Heart left ventricle (tissue), 16 donors: ENCODE measurements around the gene C1orf116. TPM values are rescaled to one million over a fixed set of nuclear protein-coding genes. Genes with fewer than 3 reads are reported as not detected.

Experiments
- ATAC-seq, 4 donors: fragments of 200-7000 bp; cut with Tn5 transposase; one replicate each; pipeline ENCODE4 v1.9.1; 2020 to 2022; ENCODE audit warnings: moderate library complexity in 4 of 4, mild to moderate bottlenecking in 3 of 4, moderate number of reproducible peaks in 1 of 4
- DNase-seq, 5 donors: peaks; one replicate each; pipeline ENCODE4 v3.0.0-alpha.2; 2020
- H3K27ac ChIP-seq, 12 donors: fragments of 200-600 bp; sonication (generic) in 4 of 12; one replicate each; pipeline versions ENCODE4 v1.5.0 to v1.8.0; 2016 to 2022; ENCODE audit warnings: mild to moderate bottlenecking in 2 of 12
- H3K27me3 ChIP-seq, 9 donors: fragments of 200-600 bp; sonication (generic) in 2 of 9; one replicate each; pipeline versions ENCODE4 v1.5.1 to v1.8.0; 2016 to 2022; ENCODE audit warnings: mild to moderate bottlenecking in 3 of 9
- H3K36me3 ChIP-seq, 9 donors: fragments of 200-600 bp; sonication (generic) in 2 of 9; one replicate each; pipeline versions ENCODE4 v1.5.0 to v1.8.0; 2018 to 2022; ENCODE audit warnings: mild to moderate bottlenecking in 2 of 9
- H3K4me1 ChIP-seq, 12 donors: fragments of 200-600 bp; sonication (generic) in 4 of 12; one replicate each; pipeline versions ENCODE4 v1.5.0 to v1.8.0; 2016 to 2022; ENCODE audit warnings: mild to moderate bottlenecking in 3 of 12
- H3K4me3 ChIP-seq, 12 donors: fragments of 200-600 bp; sonication (generic) in 4 of 12; one replicate each; pipeline versions ENCODE4 v1.5.0 to v1.8.0; 2017 to 2022; ENCODE audit warnings: mild to moderate bottlenecking in 9 of 12, moderate library complexity in 4 of 12
- H3K9me3 ChIP-seq, 12 donors: fragments of 200-600 bp; sonication (generic) in 4 of 12; one replicate each; pipeline versions ENCODE4 v1.5.0 to v1.8.0; 2016 to 2022; ENCODE audit warnings: mild to moderate bottlenecking in 1 of 12
- CTCF ChIP-seq, 12 donors: fragments of 200-600 bp; sonication (generic) in 4 of 12; IDR thresholded peaks; one replicate each; pipeline versions ENCODE4 v1.5.0 to v1.8.0; 2018 to 2022; ENCODE audit warnings: antibody characterized with exemption in 12 of 12, mild to moderate bottlenecking in 5 of 12
- POLR2A ChIP-seq, 2 donors: fragments of 450-650 bp; IDR thresholded peaks; one replicate each; pipeline ENCODE4 v1.6.1; 2017; ENCODE audit warnings: antibody characterized with exemption in 2 of 2, mild to moderate bottlenecking in 2 of 2, moderate library complexity in 2 of 2
- WGBS, 4 donors: extraction: QIAGEN DNeasy Blood & Tissue Kit in 2 of 4; methylation state at CpG; one replicate each; pipeline versions ENCODE4 v1.1.5 to v1.1.7; 2013 to 2018; 5-methylcytosine and 5-hydroxymethylcytosine counted together
- intact Hi-C, 10 donors: fragments of 100-400 bp; cut with DNase I; formaldehyde crosslinking; loops; one replicate each; pipeline versions ENCODE4 v1.11.1 to v1.14.2; 2022
- polyA plus RNA-seq, 2 donors: library from polyadenylated mRNA; stranded (reverse); fragments of 200-250 nt; gene quantifications; one replicate each; pipeline ENCODE4 v1.2.3, GENCODE V29; 2013
- total RNA-seq, 9 donors: library from RNA; depleted of rRNA in 2 of 9; stranded (reverse); fragments of >200 nt in 2 of 9; fragmentation: NEBNext Ultra II Directional in 3 of 9; extraction: Animal tissue kit (Norgen Biotek cat#: 25700) in 3 of 9; gene quantifications; one replicate each; pipeline versions ENCODE4 v1.1.0 to v1.2.4, GENCODE V29; 2016 to 2023
- donor health status: ischemic (EF 13 %, LVEDD 7.1; RV severe dilation, severe dysfunction).
- donor health status: healthy with polysubstance abuse.
- donor health status: DM: no; HTN: yes; CAD: no.
- donor health status: DM: no; HTN: no; CAD: no.
- donor health status: ischemic (EF 25% LVEDD 6.9; RV normal size, moderate dysfunction).
- donor health status: ischemic (EF 25% LVEDD 5.7; RV mildly dilated, moderate dysfunction).
- donor health status: healthy.
- donor health status: DM: yes; HTN: yes; CAD: no.
- donor health status: ischemic (EF 35%, LVEDD 5.7; RV mildly dilated, moderate dysfunction).
- donor health status: nonischemic (EF 11% LVEDD 7.7; RV severe dilation, severe dysfunction).
- donor health status: DM: yes; HTN: yes; CAD: no.
- donor health status: PGD.
- donor health status: ischemic (EF 29% LVEDD 5.4; RV normal size, mild dysfunction).
- donor health status: nonischemic (EF 23%, LVEDD 6.1; RV moderate dilation, normal function).

C1orf116 gene
- total and polyA plus RNA-seq, 11 donors = 0.08 to 3.3 (median 0.60) TPM

- Histone ChIP-seq H3K4me3 (no peak overlapping the region), H3K27me3 (peaks cover 0 to 5% (median 0%) of the 10 kb centered on the region in 9 donors), H3K4me1 (peaks cover 0 to 4% (median 0%) of the 10 kb centered on the region in 12 donors), H3K36me3 (no peaks in the 10 kb centered on the region), H3K27ac (no peak overlapping the region), H3K9me3 (no peaks in the 10 kb centered on the region)
- ATAC-seq (no peak), DNase-seq (no peak)
- intact Hi-C loops = no loop called here
- WGBS, 4 donors = 58 to 62% (median 60%) methylated on average over 5 of the region's 5 CpGs
- TF ChIP-seq POLR2A (IDR thresholded peaks at IDR 0.05) = no peak
- TF ChIP-seq CTCF (IDR thresholded peaks at IDR 0.05) = no peak
These were observed 31.8 kb downstream of the C1orf116 start for GRCh38 chr1:207000651-207001291.

DNA sequence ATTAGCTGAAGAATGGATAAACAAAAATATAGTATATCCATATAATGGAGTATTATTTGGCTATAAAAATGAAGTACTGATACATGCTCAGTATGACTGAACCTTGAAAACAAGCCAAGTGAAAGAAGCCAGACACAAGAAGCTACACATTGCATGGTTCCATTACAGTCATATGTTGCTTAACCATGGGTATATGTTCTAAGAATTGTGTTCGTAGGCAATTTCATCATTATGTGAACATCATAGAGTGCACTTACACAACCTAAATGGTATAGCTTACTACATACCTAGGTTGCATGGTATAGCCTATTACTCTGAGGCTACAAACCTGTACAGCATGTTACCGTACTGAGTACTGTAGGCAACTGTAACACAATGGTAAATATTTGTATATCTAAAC lies 33.7 kb downstream of the C1orf116 start:
- intact Hi-C loops = no loop called here

GRCh38 chr1:206992790-206993189 lies 39.8 kb downstream of the C1orf116 start:
- intact Hi-C loops = no loop called here
- no peak for TF ChIP-seq POLR2A (IDR thresholded peaks at IDR 0.05)
- no peak for TF ChIP-seq CTCF (IDR thresholded peaks at IDR 0.05)
- ATAC-seq = no peak

More for the DNA sequence above, 33.7 kb downstream of the C1orf116 start:
- Histone ChIP-seq H3K27ac (no peak overlapping the region), H3K4me1 (no peaks in the 10 kb centered on the region), H3K4me3 (no peak overlapping the region), H3K9me3 (no peaks in the 10 kb centered on the region), H3K36me3 (no peaks in the 10 kb centered on the region), H3K27me3 (peaks cover 0 to 5% (median 0%) of the 10 kb centered on the region in 9 donors)
- DNase-seq (no peak), ATAC-seq (no peak)
- 88 to 94% (median 92%) methylated on average over 2 of the region's 2 CpGs for WGBS, 4 donors
- TF ChIP-seq CTCF (IDR thresholded peaks at IDR 0.05) (no peak), POLR2A (IDR thresholded peaks at IDR 0.05) (no peak)

DNA sequence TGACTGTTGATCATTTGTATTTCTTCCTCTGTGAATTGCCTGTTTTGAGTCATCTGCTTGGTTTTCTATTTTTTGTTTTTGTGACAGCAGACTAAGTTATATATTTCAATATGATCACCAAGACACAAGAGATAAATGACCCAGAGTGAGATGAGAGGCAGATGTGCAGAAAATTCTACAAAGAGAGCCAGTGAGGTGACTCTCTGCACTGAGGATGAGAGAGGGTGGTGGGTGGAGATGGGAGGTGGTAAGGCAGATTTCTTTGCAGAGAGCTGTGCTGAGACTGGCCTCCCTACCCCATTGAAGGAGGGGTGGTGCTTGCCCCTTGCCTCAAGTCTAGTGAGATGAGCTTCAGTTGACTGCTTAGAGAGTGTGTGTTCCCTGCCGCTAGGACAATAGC lies 44.7 kb downstream of the C1orf116 start:
- Histone ChIP-seq H3K4me1 (peaks cover 0 to 5% (median 0%) of the 10 kb centered on the region in 12 donors), H3K9me3 (no peaks in the 10 kb centered on the region), H3K27ac (no peak overlapping the region), H3K4me3 (no peak overlapping the region), H3K36me3 (no peaks in the 10 kb centered on the region), H3K27me3 (peaks cover 0 to 19% (median 0%) of the 10 kb centered on the region in 9 donors)
- no peak for ATAC-seq
- intact Hi-C loops = loop anchor here in 5 of 10 donors (10.0 kb wide), 4 partner anchors 353 to 503 kb away; partner anchors contain the start of genes DYRK3 (in 3 of the 5) and EIF2D (in 1 of the 5)
- no peak for DNase-seq
- 82 to 100% (median 91%) methylated on average over 1 of the region's 1 CpG for WGBS, 4 donors
- TF ChIP-seq CTCF (IDR thresholded peaks at IDR 0.05) (no peak), POLR2A (IDR thresholded peaks at IDR 0.05) (no peak)

More at GRCh38 chr1:206992790-206993189, 39.8 kb downstream of the C1orf116 start:
- Histone ChIP-seq H3K9me3 (no peaks in the 10 kb centered on the region), H3K4me1 (no peaks in the 10 kb centered on the region), H3K27ac (no peak overlapping the region), H3K27me3 (peaks cover 0 to 25% (median 0%) of the 10 kb centered on the region in 9 donors), H3K36me3 (no peaks in the 10 kb centered on the region), H3K4me3 (no peak overlapping the region)
- DNase-seq = no peak
